ENCODE measurements around the gene ATF4.

- TF ChIP-seq POLR2A (IDR thresholded peaks at IDR 0.05; ENCODE audit: low read length) (no peak), GATA1 (IDR thresholded peaks at IDR 0.05; ENCODE audit: low read depth, low read length) (no peak)
Observed at GRCh38 chr22:39510529-39511149, 9.7 kb upstream of the ATF4 start.

Measured in erythroblast (primary cell).